Neural crest cell (in vitro differentiated cells): ENCODE measurements around the gene KCNC1. TPM values are rescaled to one million over a fixed set of nuclear protein-coding genes. Genes with fewer than 3 reads are reported as not detected.

Experiments
- DNase-seq: peaks from one replicate; pipeline ENCODE4 v3.0.0; 2021; ENCODE audit warnings: low read depth, mixed read lengths, low spot score
- H3K27ac Mint-ChIP-seq: one replicate; pipeline ENCODE4 v1.8.0; 2021; ENCODE audit warnings: mild to moderate bottlenecking, mixed read lengths; ENCODE audit not compliant: unreplicated experiment
- H3K27me3 Mint-ChIP-seq: 2 replicates; pipeline ENCODE4 v1.8.0; 2021; ENCODE audit warnings: low read depth, mild to moderate bottlenecking, mixed read lengths
- H3K36me3 Mint-ChIP-seq: 2 replicates; pipeline ENCODE4 v1.8.0; 2021; ENCODE audit warnings: low read depth, mild to moderate bottlenecking, mixed read lengths
- H3K4me1 Mint-ChIP-seq: 2 replicates; pipeline ENCODE4 v1.8.0; 2021; ENCODE audit warnings: mixed read lengths
- H3K4me3 Mint-ChIP-seq: one replicate; pipeline ENCODE4 v1.8.0; 2021; ENCODE audit warnings: mild to moderate bottlenecking, mixed read lengths
- H3K9me3 Mint-ChIP-seq: 2 replicates; pipeline ENCODE4 v1.8.0; 2021; ENCODE audit warnings: mixed read lengths
- CTCF ChIP-seq: fragments of 200-600 bp; sonication (generic); conservative IDR thresholded peaks from 2 replicates; pipeline ENCODE4 v1.5.0; 2021; ENCODE audit warnings: antibody characterized with exemption, mild to moderate bottlenecking
- total RNA-seq: library from RNA; stranded (reverse); gene quantifications from 2 replicates; pipeline ENCODE4 v1.2.1, GENCODE V29; 2021

Gene KCNC1
- total RNA-seq, 1 donor from 2014 or later, result 10.2 TPM

- H3K27ac Mint-ChIP-seq, result no peak overlapping the region
- H3K27me3 Mint-ChIP-seq, result no peaks in the 10 kb centered on the region
- H3K4me3 Mint-ChIP-seq, result no peak overlapping the region
Observed at GRCh38 chr11:17778956-17779860, 44.6 kb downstream of the KCNC1 start.

GRCh38 chr11:17779861-17780594 is 45.4 kb downstream of the KCNC1 start:
- Mint-ChIP-seq H3K9me3 (no peaks in the 10 kb centered on the region), H3K36me3 (peaks cover 2% of the 10 kb centered on the region), H3K27ac (no peak overlapping the region), H3K27me3 (no peaks in the 10 kb centered on the region), H3K4me1 (peaks cover 4% of the 10 kb centered on the region), H3K4me3 (no peak overlapping the region)
- TF ChIP-seq CTCF, result no peak
- no peak for DNase-seq

More at GRCh38 chr11:17778956-17779860, 44.6 kb downstream of the KCNC1 start:
- peaks cover 8% of the 10 kb centered on the region for H3K4me1 Mint-ChIP-seq
- no peaks in the 10 kb centered on the region for H3K9me3 Mint-ChIP-seq
- peaks cover 2% of the 10 kb centered on the region for H3K36me3 Mint-ChIP-seq
- no peak for TF ChIP-seq CTCF
- DNase-seq, result no peak

GRCh38 chr11:17780668-17781067 is 46.1 kb downstream of the KCNC1 start:
- no peak overlapping the region for H3K27ac Mint-ChIP-seq
- peaks cover 2% of the 10 kb centered on the region for H3K36me3 Mint-ChIP-seq
- H3K27me3 Mint-ChIP-seq, result no peaks in the 10 kb centered on the region
- no peak for TF ChIP-seq CTCF
- peaks cover 4% of the 10 kb centered on the region for H3K4me1 Mint-ChIP-seq
- DNase-seq, result no peak
- no peak overlapping the region for H3K4me3 Mint-ChIP-seq
- no peaks in the 10 kb centered on the region for H3K9me3 Mint-ChIP-seq

- H3K27me3 Mint-ChIP-seq, result no peaks in the 10 kb centered on the region
- H3K9me3 Mint-ChIP-seq, result no peaks in the 10 kb centered on the region
- peaks cover 5% of the 10 kb centered on the region for H3K36me3 Mint-ChIP-seq
- H3K4me1 Mint-ChIP-seq, result peaks cover 4% of the 10 kb centered on the region
- DNase-seq, result no peak
- H3K27ac Mint-ChIP-seq, result no peak overlapping the region
- TF ChIP-seq CTCF, result no peak
- no peak overlapping the region for H3K4me3 Mint-ChIP-seq
Observed at GRCh38 chr11:17781221-17781620, 46.6 kb downstream of the KCNC1 start.

GRCh38 chr11:17781626-17782025 is 47.0 kb downstream of the KCNC1 start:
- TF ChIP-seq CTCF, result no peak
- Mint-ChIP-seq H3K27me3 (no peaks in the 10 kb centered on the region), H3K36me3 (peaks cover 5% of the 10 kb centered on the region), H3K4me3 (no peak overlapping the region), H3K27ac (no peak overlapping the region), H3K9me3 (no peaks in the 10 kb centered on the region), H3K4me1 (peaks cover 4% of the 10 kb centered on the region)
- DNase-seq, result no peak
